Lower lobe of right lung (tissue), 2 donors: ENCODE results near the gene POLR1D. TPM values are rescaled to one million over a fixed set of nuclear protein-coding genes. Genes with fewer than 3 reads are reported as not detected.

ENCODE experiments used
- ATAC-seq, 2 donors: fragments of 200-7000 bp; cut with Tn5 transposase; one replicate each; pipeline ENCODE4 v1.9.1; 2020 to 2022; ENCODE audit warnings: mild to moderate bottlenecking in 2 of 2, moderate library complexity in 2 of 2
- DNase-seq: peaks from one replicate; pipeline ENCODE4 v3.0.0-alpha.2; 2020
- H3K27ac ChIP-seq: fragments of 200-600 bp; one replicate; pipeline ENCODE4 v1.8.0; 2022
- H3K27me3 ChIP-seq: fragments of 200-600 bp; one replicate; pipeline ENCODE4 v1.8.0; 2022; ENCODE audit warnings: low read depth
- H3K36me3 ChIP-seq: fragments of 200-600 bp; one replicate; pipeline ENCODE4 v1.8.0; 2022; ENCODE audit warnings: mild to moderate bottlenecking
- H3K4me1 ChIP-seq: fragments of 200-600 bp; one replicate; pipeline ENCODE4 v1.8.0; 2022
- H3K4me3 ChIP-seq: fragments of 200-600 bp; one replicate; pipeline ENCODE4 v1.8.0; 2022; ENCODE audit warnings: mild to moderate bottlenecking
- H3K9me3 ChIP-seq: fragments of 200-600 bp; one replicate; pipeline ENCODE4 v1.8.0; 2022
- CTCF ChIP-seq: fragments of 200-600 bp; IDR thresholded peaks from one replicate; pipeline ENCODE4 v1.8.0; 2022; ENCODE audit warnings: antibody characterized with exemption, mild to moderate bottlenecking
- intact Hi-C: fragments of 100-400 bp; cut with DNase I; formaldehyde crosslinking; loops from one replicate; pipeline ENCODE4 v1.11.0; 2022
- total RNA-seq: library from RNA; stranded (reverse); fragmentation: NEBNext Ultra II Directional; extraction: Animal tissue kit (Norgen Biotek cat#: 25700); gene quantifications from one replicate; pipeline ENCODE4 v1.2.1, GENCODE V29; 2021
- donor health status: DM: no; HTN: yes; CAD: no; lungs with severe emphysema.

Gene POLR1D
- total RNA-seq, 1 donor from 2014 or later, result 129 TPM

- Histone ChIP-seq H3K4me1 (peaks cover 19% of the 10 kb centered on the region), H3K27me3 (no peaks in the 10 kb centered on the region), H3K36me3 (no peaks in the 10 kb centered on the region), H3K27ac (no peak overlapping the region), H3K4me3 (no peak overlapping the region), H3K9me3 (no peaks in the 10 kb centered on the region)
- no peak for TF ChIP-seq CTCF
- intact Hi-C loops, result no loop called here
- DNase-seq, result no peak
- ATAC-seq, result no peak
Observed at GRCh38 chr13:27595055-27595811, 26.5 kb upstream of the POLR1D start.

- H3K36me3 ChIP-seq, result no peaks in the 10 kb centered on the region
- no peak overlapping the region for H3K4me3 ChIP-seq
- peaks cover 24% of the 10 kb centered on the region for H3K4me1 ChIP-seq
- no peak overlapping the region for H3K27ac ChIP-seq
- intact Hi-C loops, result no loop called here
- no peaks in the 10 kb centered on the region for H3K27me3 ChIP-seq
- ATAC-seq, result no peak
- no peak for TF ChIP-seq CTCF
- no peak for DNase-seq
- H3K9me3 ChIP-seq, result no peaks in the 10 kb centered on the region
Observed at GRCh38 chr13:27599096-27599495, 22.6 kb upstream of the POLR1D start.

GRCh38 chr13:27599845-27600553, 21.7 kb upstream of the POLR1D start:
- no peak overlapping the region for H3K27ac ChIP-seq
- no peaks in the 10 kb centered on the region for H3K27me3 ChIP-seq
- no peaks in the 10 kb centered on the region for H3K36me3 ChIP-seq
- H3K4me1 ChIP-seq, result peaks cover 18% of the 10 kb centered on the region
- DNase-seq (no peak), ATAC-seq (peak; percentile 52 to 66)
- no peak for TF ChIP-seq CTCF
- intact Hi-C loops, result no loop called here
- H3K4me3 ChIP-seq, result no peak overlapping the region
- H3K9me3 ChIP-seq, result no peaks in the 10 kb centered on the region

GRCh38 chr13:27600711-27601110, 21.0 kb upstream of the POLR1D start:
- Histone ChIP-seq H3K27ac (no peak overlapping the region), H3K4me3 (no peak overlapping the region), H3K9me3 (no peaks in the 10 kb centered on the region), H3K4me1 (peaks cover 17% of the 10 kb centered on the region), H3K36me3 (no peaks in the 10 kb centered on the region), H3K27me3 (no peaks in the 10 kb centered on the region)
- intact Hi-C loops, result no loop called here
- TF ChIP-seq CTCF, result no peak
- DNase-seq (no peak), ATAC-seq (no peak)

GRCh38 chr13:27601208-27601607, 20.5 kb upstream of the POLR1D start:
- DNase-seq (no peak), ATAC-seq (no peak)
- no peak overlapping the region for H3K27ac ChIP-seq
- no peaks in the 10 kb centered on the region for H3K9me3 ChIP-seq
- no peak for TF ChIP-seq CTCF
- no peak overlapping the region for H3K4me3 ChIP-seq
- no peaks in the 10 kb centered on the region for H3K36me3 ChIP-seq
- intact Hi-C loops, result no loop called here
- peaks cover 22% of the 10 kb centered on the region for H3K4me1 ChIP-seq
- no peaks in the 10 kb centered on the region for H3K27me3 ChIP-seq
